Measurements from ENCODE around the gene CBARP.

Gene CBARP

GRCh38 chr19:1227304-1228054 is 10.3 kb downstream of the CBARP start:
- DNase-seq (ENCODE audit: low read depth in 2 of 2), result no peak

- no peak for DNase-seq (ENCODE audit: low read depth in 2 of 2)
Measured at GRCh38 chr19:1226522-1227303, 11.1 kb downstream of the CBARP start.

- no peak for DNase-seq (ENCODE audit: low read depth in 2 of 2)
Measured at GRCh38 chr19:1226227-1226518, 11.6 kb downstream of the CBARP start.

GRCh38 chr19:1225440-1226226 is 12.2 kb downstream of the CBARP start:
- no peak for DNase-seq (ENCODE audit: low read depth in 2 of 2)

GRCh38 chr19:1224847-1225246 is 13.0 kb downstream of the CBARP start:
- no peak for DNase-seq (ENCODE audit: low read depth in 2 of 2)

GRCh38 chr19:1224047-1224825 is 13.6 kb downstream of the CBARP start:
- no peak for DNase-seq (ENCODE audit: low read depth in 2 of 2)

GRCh38 chr19:1223018-1223855 is 14.6 kb downstream of the CBARP start:
- DNase-seq (ENCODE audit: low read depth in 2 of 2), result no peak

GRCh38 chr19:1222394-1222793 is 15.4 kb downstream of the CBARP start:
- DNase-seq (ENCODE audit: low read depth in 2 of 2), result no peak

- DNase-seq (ENCODE audit: low read depth in 2 of 2), result no peak
Measured at GRCh38 chr19:1221904-1222255, 15.9 kb downstream of the CBARP start.

- DNase-seq (ENCODE audit: low read depth in 2 of 2), result no peak
Measured at GRCh38 chr19:1220976-1221903, 16.6 kb downstream of the CBARP start.

- no peak for DNase-seq (ENCODE audit: low read depth in 2 of 2)
Measured at GRCh38 chr19:1220477-1220930, 17.3 kb downstream of the CBARP start.

GRCh38 chr19:1219786-1220476 is 17.9 kb downstream of the CBARP start:
- no peak for DNase-seq (ENCODE audit: low read depth in 2 of 2)

GRCh38 chr19:1218751-1219567 is 18.8 kb downstream of the CBARP start:
- DNase-seq (ENCODE audit: low read depth in 2 of 2), result no peak

GRCh38 chr19:1217366-1217765 is 20.4 kb downstream of the CBARP start:
- no peak for DNase-seq (ENCODE audit: low read depth in 2 of 2)

GRCh38 chr19:1216756-1217155 is 21.0 kb downstream of the CBARP start:
- no peak for DNase-seq (ENCODE audit: low read depth in 2 of 2)

GRCh38 chr19:1214862-1215731 is 22.7 kb downstream of the CBARP start:
- no peak for DNase-seq (ENCODE audit: low read depth in 2 of 2)

GRCh38 chr19:1214299-1214861 is 23.4 kb downstream of the CBARP start:
- no peak for DNase-seq (ENCODE audit: low read depth in 2 of 2)

Data from activated CD4-positive, alpha-beta T cell treated with anti-CD3 and anti-CD28 coated beads for 24 hours (primary cell).